Liver (tissue), 9 donors: ENCODE results near the gene PRRT2. TPM values are rescaled to one million over a fixed set of nuclear protein-coding genes. Genes with fewer than 3 reads are reported as not detected.

Experiments used
- DNase-seq: peaks from one replicate; pipeline ENCODE4 v3.0.0-alpha.2; 2017; ENCODE audit warnings: low spot score
- H3K27ac ChIP-seq, 2 donors: one replicate each; pipeline ENCODE4 v1.7.0; 2013; ENCODE audit warnings: inconsistent platforms in 2 of 2, low read length in 2 of 2, control low read depth in 1 of 2, low read depth in 1 of 2, mild to moderate bottlenecking in 1 of 2
- H3K27me3 ChIP-seq, 4 donors: one replicate each; pipeline versions ENCODE4 v1.6.1 to v1.7.0; 2013; ENCODE audit warnings: low read length in 3 of 4, inconsistent platforms in 1 of 4, mild to moderate bottlenecking in 1 of 4, moderate library complexity in 1 of 4; ENCODE audit not compliant: control insufficient read depth in 4 of 4, insufficient read depth in 4 of 4
- H3K36me3 ChIP-seq, 4 donors: one replicate each; pipeline versions ENCODE4 v1.6.1 to v1.7.0; 2013; ENCODE audit warnings: low read length in 3 of 4, mild to moderate bottlenecking in 3 of 4, low read depth in 1 of 4, moderate library complexity in 1 of 4; ENCODE audit not compliant: control insufficient read depth in 4 of 4, insufficient read depth in 3 of 4
- H3K4me1 ChIP-seq, 4 donors: one replicate each; pipeline versions ENCODE4 v1.6.1 to v1.7.0; 2013; ENCODE audit warnings: low read length in 3 of 4, mild to moderate bottlenecking in 3 of 4, moderate library complexity in 1 of 4; ENCODE audit not compliant: control insufficient read depth in 4 of 4, insufficient read depth in 4 of 4
- H3K4me3 ChIP-seq, 3 donors: one replicate each; pipeline versions ENCODE4 v1.6.1 to v1.7.0; 2013; ENCODE audit warnings: low read length in 3 of 3, control low read depth in 1 of 3, low read depth in 1 of 3, mild to moderate bottlenecking in 1 of 3
- H3K9ac ChIP-seq, 2 donors: one replicate each; pipeline ENCODE4 v1.7.0; 2013; ENCODE audit warnings: low read length in 2 of 2, mild to moderate bottlenecking in 2 of 2, moderate library complexity in 2 of 2, control low read depth in 1 of 2, low read depth in 1 of 2
- H3K9me3 ChIP-seq, 4 donors: one replicate each; pipeline versions ENCODE4 v1.6.1 to v1.7.0; 2013; ENCODE audit warnings: low read length in 3 of 4; ENCODE audit not compliant: control insufficient read depth in 4 of 4
- EGR1 ChIP-seq, 2 donors: IDR thresholded peaks; 2 replicates each; pipeline ENCODE4 v1.6.1; 2016 to 2018; ENCODE audit warnings: antibody characterized with exemption in 2 of 2, low read depth in 2 of 2
- FOXA1 ChIP-seq: IDR thresholded peaks from 2 replicates; pipeline ENCODE4 v1.6.1; 2016; ENCODE audit warnings: antibody characterized with exemption
- GABPA ChIP-seq, 2 donors: IDR thresholded peaks in 1 of 2; conservative IDR thresholded peaks in 1 of 2; 2 replicates each; pipeline ENCODE4 v1.6.1; 2016; ENCODE audit warnings: antibody characterized with exemption in 2 of 2, mild to moderate bottlenecking in 1 of 2, moderate library complexity in 1 of 2
- HNF4A ChIP-seq, 2 donors: conservative IDR thresholded peaks; 2 replicates each; pipeline ENCODE4 v1.6.1; 2016; ENCODE audit warnings: antibody characterized with exemption in 2 of 2, mild to moderate bottlenecking in 2 of 2
- JUND ChIP-seq, 2 donors: IDR thresholded peaks; 2 replicates each; pipeline ENCODE4 v1.6.1; 2016; ENCODE audit warnings: antibody characterized with exemption in 2 of 2
- MAX ChIP-seq: IDR thresholded peaks from 2 replicates; pipeline ENCODE4 v1.6.1; 2016; ENCODE audit warnings: antibody characterized with exemption
- RAD21 ChIP-seq, 2 donors: IDR thresholded peaks; 2 replicates each; pipeline ENCODE4 v1.6.1; 2016; ENCODE audit warnings: antibody characterized with exemption in 2 of 2, mild to moderate bottlenecking in 2 of 2
- REST ChIP-seq: IDR thresholded peaks from 2 replicates; pipeline ENCODE4 v1.6.1; 2016; ENCODE audit warnings: antibody characterized with exemption, mild to moderate bottlenecking
- RXRA ChIP-seq, 2 donors: IDR thresholded peaks; 2 replicates each; pipeline ENCODE4 v1.6.1; 2017 to 2018; ENCODE audit warnings: antibody characterized with exemption in 2 of 2, mild to moderate bottlenecking in 1 of 2
- SP1 ChIP-seq: IDR thresholded peaks from 2 replicates; pipeline ENCODE4 v1.6.1; 2018; ENCODE audit warnings: antibody characterized with exemption, mild to moderate bottlenecking
- TAF1 ChIP-seq: conservative IDR thresholded peaks from 2 replicates; pipeline ENCODE4 v1.6.1; 2016; ENCODE audit warnings: antibody characterized with exemption, mild to moderate bottlenecking
- YY1 ChIP-seq: IDR thresholded peaks from 2 replicates; pipeline ENCODE4 v1.6.1; 2016; ENCODE audit warnings: antibody characterized with exemption, mild to moderate bottlenecking
- ZBTB33 ChIP-seq: IDR thresholded peaks from 2 replicates; pipeline ENCODE4 v1.6.1; 2016; ENCODE audit warnings: antibody characterized with exemption
- WGBS: extraction: QIAGEN DNeasy Blood & Tissue Kit; methylation state at CpG from one replicate; pipeline ENCODE4 v1.1.7; 2013; 5-methylcytosine and 5-hydroxymethylcytosine counted together
- polyA plus RNA-seq, 2 donors: library from polyadenylated mRNA; stranded (reverse) in 1 of 2; unstranded in 1 of 2; fragments of 200-250 nt in 1 of 2; fragments of >200 nt in 1 of 2; fragmentation: Nextera tagmentation in 1 of 2; extraction: Ambion mirVana in 1 of 2; gene quantifications; one replicate each; pipeline versions ENCODE4 v1.2.1 to v1.2.3, GENCODE V29; 2013 to 2015
- total RNA-seq, 2 donors: library from RNA; depleted of rRNA; stranded (reverse); fragments of >200 nt; gene quantifications; one replicate each; pipeline ENCODE4 v1.2.3, GENCODE V29; 2014
- TF ChIP-seq, protein P1 (sequence below): fragments of 150-350 bp; IDR thresholded peaks from 2 replicates; pipeline ENCODE4 v1.5.1; 2017; ENCODE audit warnings: improper control_type of control experiment, low read depth, low read length; ENCODE audit not compliant: missing input control
- donor health status: healthy.
- donor health status: healthy.
- donor health status: healthy.
- donor health status: healthy.
- donor health status: healthy.

PRRT2 gene
- total and polyA plus RNA-seq, 4 donors, result 0.09 to 0.59 (median 0.22) TPM

- H3K9me3 ChIP-seq, result no peaks in the 10 kb centered on the region
- WGBS, result 87% methylated on average over 9 of the region's 9 CpGs
- peaks cover 18 to 56% (median 36%) of the 10 kb centered on the region in 4 donors for H3K4me1 ChIP-seq
- DNase-seq, result no peak
- H3K36me3 ChIP-seq, result peaks cover 2 to 10% (median 4%) of the 10 kb centered on the region in 4 donors
- H3K4me3 ChIP-seq, result no peak overlapping the region
- H3K27me3 ChIP-seq, result no peaks in the 10 kb centered on the region
- H3K27ac ChIP-seq, result no peak overlapping the region
- H3K9ac ChIP-seq, result no peak overlapping the region
- TF ChIP-seq ZBTB33 (no peak), RXRA (IDR thresholded peaks at IDR 0.05) (no peak), RAD21 (IDR thresholded peaks at IDR 0.05) (no peak), GABPA (IDR thresholded peaks at IDR 0.05 in 1 of 2, conservative IDR thresholded peaks at IDR 0.05 in 1 of 2) (no peak), EGR1 (IDR thresholded peaks at IDR 0.05; ENCODE audit: low read depth in 2 of 2) (no peak), TAF1 (no peak), MAX (no peak), JUND (IDR thresholded peaks at IDR 0.05) (no peak), SP1 (no peak)
Observed at GRCh38 chr16:29812754-29813643, 1.0 kb downstream of the PRRT2 start.

DNA sequence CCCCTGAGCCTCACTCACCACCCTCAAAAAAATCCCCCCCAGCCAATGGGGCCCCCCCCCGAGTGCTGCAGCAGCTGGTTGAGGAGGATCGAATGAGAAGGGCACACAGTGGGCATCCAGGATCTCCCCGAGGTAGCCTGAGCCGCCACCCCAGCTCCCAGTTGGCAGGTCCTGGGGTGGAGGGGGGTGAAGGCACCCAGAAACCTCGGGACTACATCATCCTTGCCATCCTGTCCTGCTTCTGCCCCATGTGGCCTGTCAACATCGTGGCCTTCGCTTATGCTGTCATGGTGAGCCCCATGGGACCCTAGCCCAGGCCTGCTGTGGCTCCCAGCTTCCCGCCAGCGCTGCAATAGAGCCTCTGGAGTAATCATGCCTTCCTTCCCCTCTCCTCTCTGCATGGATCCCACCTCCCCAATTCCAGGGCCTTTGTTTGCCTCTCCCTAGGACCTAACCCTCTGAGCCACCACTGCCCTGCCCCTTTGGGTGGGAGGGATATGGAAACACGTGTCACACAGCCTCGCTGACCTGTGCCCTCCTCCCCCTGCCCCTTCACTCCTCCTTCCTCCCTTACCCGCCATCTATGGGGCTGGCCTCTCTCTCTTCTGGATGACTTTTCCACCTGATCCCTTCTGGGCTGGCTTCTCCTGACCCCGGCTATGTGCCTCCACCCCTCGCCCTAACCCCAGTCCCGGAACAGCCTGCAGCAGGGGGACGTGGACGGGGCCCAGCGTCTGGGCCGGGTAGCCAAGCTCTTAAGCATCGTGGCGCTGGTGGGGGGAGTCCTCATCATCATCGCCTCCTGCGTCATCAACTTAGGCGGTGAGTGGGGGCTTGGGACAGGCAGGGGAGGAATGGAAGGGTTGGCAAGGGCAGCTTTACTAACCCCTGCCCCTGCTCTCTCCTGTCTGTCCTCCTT lies 1.9 kb downstream of the PRRT2 start:
- no peak for DNase-seq
- Histone ChIP-seq H3K36me3 (peaks cover 0 to 6% (median 4%) of the 10 kb centered on the region in 4 donors), H3K27me3 (no peaks in the 10 kb centered on the region), H3K9me3 (no peaks in the 10 kb centered on the region), H3K9ac (no peak overlapping the region), H3K4me3 (no peak overlapping the region), H3K4me1 (peaks cover 16 to 51% (median 32%) of the 10 kb centered on the region in 4 donors), H3K27ac (no peak overlapping the region)
- WGBS, result 86% methylated on average over 24 of the region's 24 CpGs
- TF ChIP-seq, protein P1, sequence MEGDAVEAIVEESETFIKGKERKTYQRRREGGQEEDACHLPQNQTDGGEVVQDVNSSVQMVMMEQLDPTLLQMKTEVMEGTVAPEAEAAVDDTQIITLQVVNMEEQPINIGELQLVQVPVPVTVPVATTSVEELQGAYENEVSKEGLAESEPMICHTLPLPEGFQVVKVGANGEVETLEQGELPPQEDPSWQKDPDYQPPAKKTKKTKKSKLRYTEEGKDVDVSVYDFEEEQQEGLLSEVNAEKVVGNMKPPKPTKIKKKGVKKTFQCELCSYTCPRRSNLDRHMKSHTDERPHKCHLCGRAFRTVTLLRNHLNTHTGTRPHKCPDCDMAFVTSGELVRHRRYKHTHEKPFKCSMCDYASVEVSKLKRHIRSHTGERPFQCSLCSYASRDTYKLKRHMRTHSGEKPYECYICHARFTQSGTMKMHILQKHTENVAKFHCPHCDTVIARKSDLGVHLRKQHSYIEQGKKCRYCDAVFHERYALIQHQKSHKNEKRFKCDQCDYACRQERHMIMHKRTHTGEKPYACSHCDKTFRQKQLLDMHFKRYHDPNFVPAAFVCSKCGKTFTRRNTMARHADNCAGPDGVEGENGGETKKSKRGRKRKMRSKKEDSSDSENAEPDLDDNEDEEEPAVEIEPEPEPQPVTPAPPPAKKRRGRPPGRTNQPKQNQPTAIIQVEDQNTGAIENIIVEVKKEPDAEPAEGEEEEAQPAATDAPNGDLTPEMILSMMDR, result no peak
- no peak for TF ChIP-seq MAX
- no peak for TF ChIP-seq REST
- TF ChIP-seq JUND (IDR thresholded peaks at IDR 0.05), result no peak
- TF ChIP-seq YY1, result no peak
- TF ChIP-seq SP1, result no peak
- TF ChIP-seq EGR1 (IDR thresholded peaks at IDR 0.05; ENCODE audit: low read depth in 2 of 2), result no peak
- no peak for TF ChIP-seq HNF4A (conservative IDR thresholded peaks at IDR 0.05)
- no peak for TF ChIP-seq FOXA1
